ENCODE data around the gene ATP1B4.
"Not testable (repeated sequence)": the region's sequence is repeated elsewhere in the genome, so short reads cannot be mapped to it uniquely, and the experiment has no call there.

Gene ATP1B4

GRCh38 chrX:120332394-120332793, 29.5 kb upstream of the ATP1B4 start:
- H3K4me3 ChIP-seq (ENCODE audit: low read length), result no peak overlapping the region
- no peak for TF ChIP-seq CTCF (IDR thresholded peaks at IDR 0.05; ENCODE audit: insufficient read depth, low read depth, low read length, missing control alignments)
- no peak for DNase-seq (ENCODE audit: low read depth)

GRCh38 chrX:120334151-120334550, 27.7 kb upstream of the ATP1B4 start:
- TF ChIP-seq CTCF (IDR thresholded peaks at IDR 0.05; ENCODE audit: insufficient read depth, low read depth, low read length, missing control alignments), result no peak
- DNase-seq (ENCODE audit: low read depth), result no peak
- no peak overlapping the region for H3K4me3 ChIP-seq (ENCODE audit: low read length)

- DNase-seq (ENCODE audit: low read depth), result no peak
- TF ChIP-seq CTCF (IDR thresholded peaks at IDR 0.05; ENCODE audit: insufficient read depth, low read depth, low read length, missing control alignments), result no peak
- no peak overlapping the region for H3K4me3 ChIP-seq (ENCODE audit: low read length)
Measured at GRCh38 chrX:120334603-120335002, 27.3 kb upstream of the ATP1B4 start.

- DNase-seq (ENCODE audit: low read depth), result peak; percentile 29
- no peak for TF ChIP-seq CTCF (IDR thresholded peaks at IDR 0.05; ENCODE audit: insufficient read depth, low read depth, low read length, missing control alignments)
- H3K4me3 ChIP-seq (ENCODE audit: low read length), result no peak overlapping the region
Measured at GRCh38 chrX:120335289-120335688, 26.6 kb upstream of the ATP1B4 start.

GRCh38 chrX:120336899-120337298, 25.0 kb upstream of the ATP1B4 start:
- no peak for DNase-seq (ENCODE audit: low read depth)
- H3K4me3 ChIP-seq (ENCODE audit: low read length), result no peak overlapping the region
- no peak for TF ChIP-seq CTCF (IDR thresholded peaks at IDR 0.05; ENCODE audit: insufficient read depth, low read depth, low read length, missing control alignments)

- not testable (repeated sequence) for DNase-seq (ENCODE audit: low read depth); H3K4me3 ChIP-seq (ENCODE audit: low read length)
Measured at GRCh38 chrX:120344566-120344965, 17.3 kb upstream of the ATP1B4 start.

GRCh38 chrX:120350450-120351138, 11.3 kb upstream of the ATP1B4 start:
- TF ChIP-seq CTCF (IDR thresholded peaks at IDR 0.05; ENCODE audit: insufficient read depth, low read depth, low read length, missing control alignments), result no peak
- no peak overlapping the region for H3K4me3 ChIP-seq (ENCODE audit: low read length)
- no peak for DNase-seq (ENCODE audit: low read depth)

Measured in epithelial cell of esophagus (primary cell).